Endothelial cell of umbilical vein (primary cell): Measurements from ENCODE around the gene TRAPPC13.

ENCODE experiments used
- EZH2 ChIP-seq: IDR thresholded peaks from 2 replicates; pipeline ENCODE4 v1.6.1; 2012; ENCODE audit warnings: borderline replicate concordance, low read depth, mild to moderate bottlenecking, moderate library complexity, low read length, inconsistent platforms; ENCODE audit not compliant: severe bottlenecking
- FOS ChIP-seq: IDR thresholded peaks from 2 replicates; pipeline ENCODE4 v1.6.1; 2011; ENCODE audit warnings: mild to moderate bottlenecking, low read length, moderate library complexity, borderline replicate concordance; ENCODE audit not compliant: insufficient read depth
- GATA2 ChIP-seq: IDR thresholded peaks from 2 replicates; pipeline ENCODE4 v1.7.0; 2011; ENCODE audit warnings: low read depth, mild to moderate bottlenecking, moderate library complexity, mixed read lengths, low read length; ENCODE audit not compliant: insufficient read length, insufficient read depth
- JUN ChIP-seq: IDR thresholded peaks from 2 replicates; pipeline ENCODE4 v1.6.1; 2011; ENCODE audit warnings: borderline replicate concordance, low read depth; ENCODE audit not compliant: insufficient read length, insufficient read depth
- MAX ChIP-seq: IDR thresholded peaks from 2 replicates; pipeline ENCODE4 v1.6.1; 2011; ENCODE audit not compliant: insufficient read depth, insufficient read length
- POLR2A ChIP-seq: IDR thresholded peaks from 2 replicates; pipeline ENCODE4 v1.6.1; 2012; ENCODE audit warnings: low read depth, mild to moderate bottlenecking, control low read depth, low read length
- POLR2AphosphoS5 ChIP-seq: IDR thresholded peaks from 2 replicates; pipeline ENCODE4 v1.6.1; 2012; ENCODE audit warnings: low read depth, mild to moderate bottlenecking, control low read depth, low read length, moderate library complexity; ENCODE audit not compliant: insufficient read depth
- TF ChIP-seq, protein P1 (sequence below), 2 donors: IDR thresholded peaks; 1 replicate in 1 of 2; 2 replicates in 1 of 2; pipeline ENCODE4 v1.5.1; 2011; ENCODE audit warnings: low read length in 2 of 2, mild to moderate bottlenecking in 2 of 2, moderate library complexity in 2 of 2, control low read depth in 1 of 2, inconsistent platforms in 1 of 2, low read depth in 1 of 2; ENCODE audit not compliant: insufficient read depth in 1 of 2; ENCODE audit errors: extremely low read depth in 1 of 2

DNA sequence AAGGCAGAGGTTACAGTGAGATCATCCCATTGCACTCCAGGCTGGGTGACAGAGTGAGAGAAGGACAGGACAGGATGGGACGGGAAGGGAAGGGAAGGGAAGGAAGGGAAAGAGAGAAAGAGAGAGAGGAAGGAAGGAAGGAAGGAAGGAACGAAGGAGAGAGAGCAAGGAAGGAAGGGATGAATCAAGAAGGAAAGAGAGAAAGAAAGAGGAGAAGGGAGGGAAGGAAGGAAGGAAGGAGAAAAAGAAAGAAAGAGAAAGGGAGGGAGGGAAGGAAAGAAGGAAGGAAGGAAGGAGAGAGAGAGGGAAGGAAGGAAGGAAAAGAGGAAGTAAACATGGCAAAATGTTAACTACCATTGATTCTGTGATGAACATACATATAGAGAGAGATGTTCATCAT lies 68.3 kb downstream of the TRAPPC13 start:
- no peak for TF ChIP-seq GATA2
- TF ChIP-seq, protein P1, sequence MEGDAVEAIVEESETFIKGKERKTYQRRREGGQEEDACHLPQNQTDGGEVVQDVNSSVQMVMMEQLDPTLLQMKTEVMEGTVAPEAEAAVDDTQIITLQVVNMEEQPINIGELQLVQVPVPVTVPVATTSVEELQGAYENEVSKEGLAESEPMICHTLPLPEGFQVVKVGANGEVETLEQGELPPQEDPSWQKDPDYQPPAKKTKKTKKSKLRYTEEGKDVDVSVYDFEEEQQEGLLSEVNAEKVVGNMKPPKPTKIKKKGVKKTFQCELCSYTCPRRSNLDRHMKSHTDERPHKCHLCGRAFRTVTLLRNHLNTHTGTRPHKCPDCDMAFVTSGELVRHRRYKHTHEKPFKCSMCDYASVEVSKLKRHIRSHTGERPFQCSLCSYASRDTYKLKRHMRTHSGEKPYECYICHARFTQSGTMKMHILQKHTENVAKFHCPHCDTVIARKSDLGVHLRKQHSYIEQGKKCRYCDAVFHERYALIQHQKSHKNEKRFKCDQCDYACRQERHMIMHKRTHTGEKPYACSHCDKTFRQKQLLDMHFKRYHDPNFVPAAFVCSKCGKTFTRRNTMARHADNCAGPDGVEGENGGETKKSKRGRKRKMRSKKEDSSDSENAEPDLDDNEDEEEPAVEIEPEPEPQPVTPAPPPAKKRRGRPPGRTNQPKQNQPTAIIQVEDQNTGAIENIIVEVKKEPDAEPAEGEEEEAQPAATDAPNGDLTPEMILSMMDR (IDR thresholded peaks at IDR 0.05; ENCODE audit: extremely low read depth in 1 of 2, insufficient read depth in 1 of 2, low read depth in 1 of 2, low read length in 2 of 2), result no peak
- no peak for TF ChIP-seq EZH2
- TF ChIP-seq POLR2A, result no peak
- TF ChIP-seq MAX, result no peak
- TF ChIP-seq FOS, result no peak
- no peak for TF ChIP-seq POLR2AphosphoS5
- TF ChIP-seq JUN, result no peak
